GM19043 (cell line): Measurements from ENCODE around the gene RERE.
"Not testable (repeated sequence)": the region's sequence is repeated elsewhere in the genome, so short reads cannot be mapped to it uniquely, and the experiment has no call there.

Experiments used
- ATAC-seq: cut with Tn5 transposase; IDR thresholded peaks from one replicate; pipeline ENCODE4 v1.9.1; 2021; ENCODE audit warnings: low read depth; ENCODE audit not compliant: unreplicated experiment

Gene RERE

GRCh38 chr1:8467308-8467707 is 350.1 kb downstream of the RERE start:
- no peak for ATAC-seq

GRCh38 chr1:8465692-8466091 is 351.7 kb downstream of the RERE start:
- no peak for ATAC-seq

GRCh38 chr1:8465013-8465412 is 352.4 kb downstream of the RERE start:
- no peak for ATAC-seq

- ATAC-seq: no peak
These were observed 353.1 kb downstream of the RERE start for GRCh38 chr1:8464377-8464776.

- no peak for ATAC-seq
These were observed 354.1 kb downstream of the RERE start for GRCh38 chr1:8463144-8463927.

GRCh38 chr1:8462371-8462892 is 355.0 kb downstream of the RERE start:
- ATAC-seq: no peak

GRCh38 chr1:8461351-8462110 is 355.9 kb downstream of the RERE start:
- no peak for ATAC-seq

GRCh38 chr1:8460784-8461183 is 356.7 kb downstream of the RERE start:
- ATAC-seq: no peak

- no peak for ATAC-seq
These were observed 357.3 kb downstream of the RERE start for GRCh38 chr1:8460132-8460544.

- ATAC-seq: no peak
These were observed 358.8 kb downstream of the RERE start for GRCh38 chr1:8458607-8459006.

GRCh38 chr1:8457760-8458381 is 359.6 kb downstream of the RERE start:
- no peak for ATAC-seq

- ATAC-seq: no peak
These were observed 360.4 kb downstream of the RERE start for GRCh38 chr1:8456991-8457390.

GRCh38 chr1:8456308-8456912 is 361.0 kb downstream of the RERE start:
- no peak for ATAC-seq

- ATAC-seq: no peak
These were observed 361.6 kb downstream of the RERE start for GRCh38 chr1:8455700-8456307.

- no peak for ATAC-seq
These were observed 367.1 kb downstream of the RERE start for GRCh38 chr1:8450312-8450711.

- ATAC-seq: no peak
These were observed 368.4 kb downstream of the RERE start for GRCh38 chr1:8448911-8449661.

- not testable (repeated sequence) for ATAC-seq
These were observed 368.9 kb downstream of the RERE start for GRCh38 chr1:8448505-8448904.

- no peak for ATAC-seq
These were observed 369.8 kb downstream of the RERE start for GRCh38 chr1:8447616-8448150.

- not testable (repeated sequence) for ATAC-seq
These were observed 371.3 kb downstream of the RERE start for GRCh38 chr1:8446119-8446518.
